ENCODE data around the gene SNAPC4. TPM values are rescaled to one million over a fixed set of nuclear protein-coding genes. Genes with fewer than 3 reads are reported as not detected.

Gene SNAPC4
- total and polyA plus RNA-seq, 4 donors, result 6.8 to 12.4 (median 9.8) TPM

DNA sequence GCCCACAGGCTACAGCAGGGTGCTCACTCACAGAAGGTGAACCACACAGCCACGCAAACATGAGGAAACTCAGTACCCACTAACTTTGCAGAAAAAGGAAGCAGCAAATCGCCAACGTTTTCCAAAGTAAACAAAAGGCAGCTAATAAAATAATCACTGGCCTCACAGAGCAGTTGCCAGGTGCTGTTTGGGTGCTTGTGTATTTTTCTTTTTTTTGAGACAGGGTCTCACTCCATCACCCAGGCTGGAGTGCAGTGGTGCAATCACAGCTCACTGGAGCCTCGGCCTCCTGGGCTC is 3.8 kb downstream of the SNAPC4 start:
- ATAC-seq (ENCODE audit: insufficient read depth, low FRiP score) (no peak), DNase-seq (no peak)
- WGBS, 2 donors, result 71 to 79% methylated on average over 4 of the region's 4 CpGs
- H3K27ac ChIP-seq (ENCODE audit: low read depth in 1 of 2, low read length in 1 of 2), result no peak overlapping the region
- H3K4me3 ChIP-seq, result no peak overlapping the region
- peaks cover 0 to 15% (median 8%) of the 10 kb centered on the region in 5 donors for H3K4me1 ChIP-seq (ENCODE audit: control insufficient read depth in 5 of 5, insufficient read depth in 5 of 5, low read length in 5 of 5)
- no peak for TF ChIP-seq CTCF (IDR thresholded peaks at IDR 0.05; ENCODE audit: control extremely low read depth, extremely low read depth)
- H3K36me3 ChIP-seq (ENCODE audit: control insufficient read depth in 4 of 4, insufficient read depth in 4 of 4, low read length in 4 of 4), result peaks cover 5 to 57% (median 15%) of the 10 kb centered on the region in 4 donors
- no peaks in the 10 kb centered on the region for H3K27me3 ChIP-seq (ENCODE audit: control insufficient read depth in 3 of 3, insufficient read depth in 3 of 3, low read length in 2 of 3)
- no peak overlapping the region for H3K9ac ChIP-seq (ENCODE audit: insufficient read depth in 1 of 2, low read length in 2 of 2)
- no peaks in the 10 kb centered on the region for H3K9me3 ChIP-seq (ENCODE audit: control insufficient read depth in 4 of 4, insufficient read depth in 3 of 4, low read length in 3 of 4)

DNA sequence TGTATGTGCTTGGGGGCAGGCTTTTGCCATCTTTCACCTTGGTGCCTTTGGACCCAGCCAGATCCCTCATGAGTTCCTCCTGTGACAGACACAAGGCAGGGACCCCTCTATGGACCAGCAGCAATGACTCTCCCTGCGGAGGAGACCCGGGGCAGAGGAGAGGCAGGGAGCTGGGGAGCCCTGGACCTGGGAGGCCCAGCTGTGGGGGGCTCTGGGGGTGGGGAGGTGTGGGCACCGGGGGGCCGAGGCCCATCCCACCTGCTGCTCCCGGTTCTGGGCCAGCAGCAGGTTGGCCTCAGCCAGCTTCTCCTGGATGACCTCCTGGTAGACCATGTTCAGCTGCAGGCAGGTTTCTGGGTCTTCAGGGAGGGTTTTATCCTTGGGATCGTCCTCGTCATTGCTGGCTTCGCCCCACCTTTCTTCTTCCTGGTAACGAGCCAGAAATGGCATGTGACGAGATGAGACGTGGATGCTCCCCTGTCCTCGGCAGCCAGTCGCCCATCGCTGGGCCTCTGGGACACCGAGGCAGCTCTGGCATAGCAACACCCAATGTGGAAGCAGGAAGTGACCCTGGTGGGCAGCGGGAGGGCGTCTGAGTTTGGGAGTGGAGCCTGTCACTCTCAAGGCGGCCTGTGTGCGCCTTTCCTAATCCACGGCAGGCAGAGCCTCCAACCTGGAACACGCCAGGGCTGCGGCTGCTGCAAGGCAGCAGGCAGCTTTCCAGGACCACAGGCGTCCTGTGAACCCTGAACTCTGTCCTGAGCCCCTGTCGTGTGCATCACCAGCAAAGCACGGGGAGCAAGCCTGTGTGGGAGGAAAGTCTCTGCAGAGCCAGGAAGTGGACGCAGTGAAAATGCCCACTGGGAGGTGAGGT is 4.4 kb downstream of the SNAPC4 start:
- 88 to 97% methylated on average over 25 to 26 of the region's 26 CpGs for WGBS, 2 donors

DNA sequence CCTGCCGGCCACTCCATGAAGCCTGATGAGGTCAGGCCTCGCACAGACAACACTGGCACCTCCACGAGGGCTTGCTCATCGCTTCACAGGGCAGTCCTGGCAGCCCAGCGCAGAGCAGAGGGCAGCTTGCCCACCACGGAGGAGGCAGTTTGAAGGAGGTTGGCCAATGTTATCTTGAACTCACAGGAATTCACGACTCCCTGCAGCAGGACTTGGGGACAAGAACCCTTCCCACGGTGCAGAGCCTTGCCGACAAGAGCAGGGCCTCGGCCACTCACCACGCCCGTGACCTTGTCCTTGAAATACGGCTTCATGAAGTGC is 5.0 kb downstream of the SNAPC4 start:
- no peak for TF ChIP-seq CTCF (IDR thresholded peaks at IDR 0.05; ENCODE audit: control extremely low read depth, extremely low read depth)
- no peak for ATAC-seq (ENCODE audit: insufficient read depth, low FRiP score)
- peaks cover 0 to 11% (median 6%) of the 10 kb centered on the region in 5 donors for H3K4me1 ChIP-seq (ENCODE audit: control insufficient read depth in 5 of 5, insufficient read depth in 5 of 5, low read length in 5 of 5)
- DNase-seq, result no peak
- no peaks in the 10 kb centered on the region for H3K9me3 ChIP-seq (ENCODE audit: control insufficient read depth in 4 of 4, insufficient read depth in 3 of 4, low read length in 3 of 4)
- H3K27me3 ChIP-seq (ENCODE audit: control insufficient read depth in 3 of 3, insufficient read depth in 3 of 3, low read length in 2 of 3), result no peaks in the 10 kb centered on the region
- WGBS, 2 donors, result 94% methylated on average over 13 of the region's 13 CpGs
- peaks cover 5 to 58% (median 15%) of the 10 kb centered on the region in 4 donors for H3K36me3 ChIP-seq (ENCODE audit: control insufficient read depth in 4 of 4, insufficient read depth in 4 of 4, low read length in 4 of 4)
- H3K9ac ChIP-seq (ENCODE audit: insufficient read depth in 1 of 2, low read length in 2 of 2), result no peak overlapping the region
- no peak overlapping the region for H3K4me3 ChIP-seq
- no peak overlapping the region for H3K27ac ChIP-seq (ENCODE audit: low read depth in 1 of 2, low read length in 1 of 2)

More for the DNA sequence above, 4.4 kb downstream of the SNAPC4 start:
- no peaks in the 10 kb centered on the region for H3K9me3 ChIP-seq (ENCODE audit: control insufficient read depth in 4 of 4, insufficient read depth in 3 of 4, low read length in 3 of 4)
- peaks cover 5 to 57% (median 15%) of the 10 kb centered on the region in 4 donors for H3K36me3 ChIP-seq (ENCODE audit: control insufficient read depth in 4 of 4, insufficient read depth in 4 of 4, low read length in 4 of 4)
- no peak for DNase-seq
- H3K9ac ChIP-seq (ENCODE audit: insufficient read depth in 1 of 2, low read length in 2 of 2), result no peak overlapping the region
- H3K4me3 ChIP-seq, result no peak overlapping the region
- no peak for TF ChIP-seq CTCF (IDR thresholded peaks at IDR 0.05; ENCODE audit: control extremely low read depth, extremely low read depth)
- peaks cover 0 to 15% (median 8%) of the 10 kb centered on the region in 5 donors for H3K4me1 ChIP-seq (ENCODE audit: control insufficient read depth in 5 of 5, insufficient read depth in 5 of 5, low read length in 5 of 5)
- no peak for ATAC-seq (ENCODE audit: insufficient read depth, low FRiP score)
- H3K27me3 ChIP-seq (ENCODE audit: control insufficient read depth in 3 of 3, insufficient read depth in 3 of 3, low read length in 2 of 3), result no peaks in the 10 kb centered on the region
- H3K27ac ChIP-seq (ENCODE audit: low read depth in 1 of 2, low read length in 1 of 2), result no peak overlapping the region

All from lung (tissue), 12 donors.